ENCODE measurements around the gene MMRN1. TPM values are rescaled to one million over a fixed set of nuclear protein-coding genes. Genes with fewer than 3 reads are reported as not detected.

Gene MMRN1
- total RNA-seq, 4 donors from 2014 or later: 7.7 to 18.8 (median 10.7) TPM

GRCh38 chr4:89922848-89923416 is 28.3 kb downstream of the MMRN1 start:
- no peak overlapping the region for H3K4me3 ChIP-seq
- whole genome bisulfite sequencing: 78% methylated on average over 5 of the region's 5 CpGs
- peaks cover 5% of the 10 kb centered on the region for H3K9me3 ChIP-seq
- H3K27me3 ChIP-seq: no peaks in the 10 kb centered on the region
- TF ChIP-seq CTCF (IDR thresholded peaks at IDR 0.05) (no peak), POLR2A (IDR thresholded peaks at IDR 0.05) (no peak), POLR2AphosphoS5 (IDR thresholded peaks at IDR 0.05) (no peak), EP300 (IDR thresholded peaks at IDR 0.05) (no peak)
- H3K36me3 ChIP-seq: no peaks in the 10 kb centered on the region
- DNase-seq (ENCODE audit: low spot score in 2 of 2): no peak
- H3K4me1 ChIP-seq: no peaks in the 10 kb centered on the region
- H3K27ac ChIP-seq: no peak overlapping the region

GRCh38 chr4:89928838-89929237 is 34.2 kb downstream of the MMRN1 start:
- Histone ChIP-seq H3K36me3 (no peaks in the 10 kb centered on the region), H3K27ac (no peak overlapping the region), H3K4me1 (no peaks in the 10 kb centered on the region), H3K4me3 (no peak overlapping the region), H3K9me3 (peaks cover 5% of the 10 kb centered on the region), H3K27me3 (no peaks in the 10 kb centered on the region)
- WGBS: 83% methylated on average over 4 of the region's 4 CpGs
- DNase-seq (ENCODE audit: low spot score in 2 of 2): no peak
- TF ChIP-seq CTCF (IDR thresholded peaks at IDR 0.05) (no peak), POLR2AphosphoS5 (IDR thresholded peaks at IDR 0.05) (no peak), POLR2A (IDR thresholded peaks at IDR 0.05) (no peak), EP300 (IDR thresholded peaks at IDR 0.05) (no peak)

DNA sequence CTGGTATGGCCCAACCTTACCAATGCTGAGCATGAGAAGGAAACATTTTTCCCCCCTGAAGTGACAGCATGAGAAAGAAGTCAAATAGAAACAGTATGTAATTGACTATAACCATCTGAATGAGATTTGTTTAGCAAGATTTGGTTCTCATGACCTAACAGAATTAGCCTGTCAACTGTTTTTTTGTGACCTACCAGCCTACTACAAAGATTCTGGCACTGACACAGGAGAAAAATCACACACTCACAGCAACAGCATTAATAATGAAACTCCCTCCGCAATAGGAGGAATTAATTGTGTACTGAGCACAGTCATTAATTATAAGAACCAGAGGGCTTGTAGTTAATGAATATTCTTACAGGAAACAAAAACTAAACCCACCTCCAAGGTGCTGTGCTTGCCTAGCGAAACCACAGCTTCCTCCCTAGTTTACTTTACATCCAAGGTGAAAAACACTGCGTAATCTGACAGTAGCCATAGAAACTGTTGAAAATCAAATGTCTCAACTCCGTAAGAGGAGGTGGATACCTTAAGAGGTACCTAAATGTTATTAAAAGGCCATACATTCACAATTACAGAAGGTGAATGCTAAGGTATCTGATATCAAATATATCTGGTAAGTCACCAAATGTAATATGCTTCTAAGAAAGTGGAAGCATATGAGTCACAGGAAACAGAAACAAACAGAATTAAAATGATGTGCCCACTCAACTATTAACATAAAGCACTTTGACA is 34.9 kb downstream of the MMRN1 start:
- no peak overlapping the region for H3K27ac ChIP-seq
- TF ChIP-seq CTCF (IDR thresholded peaks at IDR 0.05) (no peak), POLR2AphosphoS5 (IDR thresholded peaks at IDR 0.05) (no peak), EP300 (IDR thresholded peaks at IDR 0.05) (no peak), POLR2A (IDR thresholded peaks at IDR 0.05) (no peak)
- H3K4me3 ChIP-seq: no peak overlapping the region
- 79% methylated on average over 4 of the region's 4 CpGs for WGBS
- H3K36me3 ChIP-seq: no peaks in the 10 kb centered on the region
- H3K4me1 ChIP-seq: no peaks in the 10 kb centered on the region
- DNase-seq (ENCODE audit: low spot score in 2 of 2): no peak
- peaks cover 5% of the 10 kb centered on the region for H3K9me3 ChIP-seq
- no peaks in the 10 kb centered on the region for H3K27me3 ChIP-seq

DNA sequence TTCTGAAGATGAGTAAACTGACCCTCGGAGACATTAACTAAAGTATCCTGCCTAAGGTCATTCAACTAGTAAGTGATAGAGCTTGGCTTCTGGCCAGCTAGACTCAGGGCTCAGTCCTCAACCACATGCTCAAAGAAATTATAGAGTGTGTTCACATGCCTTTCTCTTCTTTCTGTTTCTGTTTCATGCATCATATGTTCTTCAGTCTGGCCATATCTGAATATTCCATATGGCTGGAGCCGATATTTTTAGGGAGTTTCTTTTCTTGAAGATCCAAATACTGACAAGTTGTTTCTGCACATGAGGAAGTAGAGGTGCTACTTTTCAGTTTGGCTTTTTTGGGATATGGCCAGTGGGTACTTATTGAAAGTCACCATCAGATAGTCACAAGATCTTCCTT is 44.9 kb downstream of the MMRN1 start:
- Histone ChIP-seq H3K4me1 (peaks cover 3% of the 10 kb centered on the region), H3K36me3 (no peaks in the 10 kb centered on the region), H3K9me3 (no peaks in the 10 kb centered on the region), H3K27ac (no peak overlapping the region), H3K4me3 (no peak overlapping the region), H3K27me3 (no peaks in the 10 kb centered on the region)
- WGBS: 69% methylated on average over 2 of the region's 2 CpGs
- TF ChIP-seq POLR2A (IDR thresholded peaks at IDR 0.05) (no peak), CTCF (IDR thresholded peaks at IDR 0.05) (no peak), POLR2AphosphoS5 (IDR thresholded peaks at IDR 0.05) (no peak), EP300 (IDR thresholded peaks at IDR 0.05) (no peak)
- DNase-seq (ENCODE audit: low spot score in 2 of 2): no peak

DNA sequence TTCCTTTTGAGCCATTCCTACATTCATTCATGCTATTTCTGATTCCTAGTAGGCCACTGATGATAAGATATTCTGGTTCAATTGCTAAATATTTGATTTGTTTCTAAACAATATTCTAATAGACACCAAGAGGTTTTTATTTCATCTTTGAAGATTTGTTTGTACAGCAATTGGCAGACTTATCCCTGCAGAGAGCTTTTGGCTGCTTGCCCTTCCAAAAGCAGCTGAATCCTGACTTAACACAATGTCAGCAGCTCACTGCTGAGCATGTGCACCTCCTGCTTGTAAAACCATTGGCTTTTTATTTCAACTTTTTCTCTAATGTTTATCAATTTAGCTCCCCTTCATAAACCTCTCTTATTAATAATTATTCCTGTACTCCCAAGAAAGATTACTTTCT is 45.3 kb downstream of the MMRN1 start:
- peaks cover 3% of the 10 kb centered on the region for H3K4me1 ChIP-seq
- H3K9me3 ChIP-seq: no peaks in the 10 kb centered on the region
- TF ChIP-seq EP300 (IDR thresholded peaks at IDR 0.05) (no peak), POLR2A (IDR thresholded peaks at IDR 0.05) (no peak), CTCF (IDR thresholded peaks at IDR 0.05) (no peak), POLR2AphosphoS5 (IDR thresholded peaks at IDR 0.05) (no peak)
- no peaks in the 10 kb centered on the region for H3K27me3 ChIP-seq
- no peak for DNase-seq (ENCODE audit: low spot score in 2 of 2)
- H3K27ac ChIP-seq: no peak overlapping the region
- H3K36me3 ChIP-seq: no peaks in the 10 kb centered on the region
- H3K4me3 ChIP-seq: no peak overlapping the region

Data from suprapubic skin (tissue), 4 donors.